HFF-Myc (cell line): ENCODE data around the gene SGSM1.
A peak's percentile ranks its signal among the peaks of the same experiment; 100 is the strongest.

Experiments used
- DNase-seq: peaks from one replicate; pipeline ENCODE4 v3.0.0-alpha.2; 2011; ENCODE audit warnings: low read depth; ENCODE audit errors: extremely low read depth
- H3K4me3 ChIP-seq: replicated peaks from 2 replicates; pipeline ENCODE4 v1.5.1; 2011; ENCODE audit warnings: low read depth, mild to moderate bottlenecking, control low read depth, low read length
- TF ChIP-seq, protein P1 (sequence below): IDR thresholded peaks from 2 replicates; pipeline ENCODE4 v1.5.1; 2012; ENCODE audit warnings: mild to moderate bottlenecking, low read depth, low read length, control low read depth; ENCODE audit errors: missing control alignments

Gene SGSM1

DNA sequence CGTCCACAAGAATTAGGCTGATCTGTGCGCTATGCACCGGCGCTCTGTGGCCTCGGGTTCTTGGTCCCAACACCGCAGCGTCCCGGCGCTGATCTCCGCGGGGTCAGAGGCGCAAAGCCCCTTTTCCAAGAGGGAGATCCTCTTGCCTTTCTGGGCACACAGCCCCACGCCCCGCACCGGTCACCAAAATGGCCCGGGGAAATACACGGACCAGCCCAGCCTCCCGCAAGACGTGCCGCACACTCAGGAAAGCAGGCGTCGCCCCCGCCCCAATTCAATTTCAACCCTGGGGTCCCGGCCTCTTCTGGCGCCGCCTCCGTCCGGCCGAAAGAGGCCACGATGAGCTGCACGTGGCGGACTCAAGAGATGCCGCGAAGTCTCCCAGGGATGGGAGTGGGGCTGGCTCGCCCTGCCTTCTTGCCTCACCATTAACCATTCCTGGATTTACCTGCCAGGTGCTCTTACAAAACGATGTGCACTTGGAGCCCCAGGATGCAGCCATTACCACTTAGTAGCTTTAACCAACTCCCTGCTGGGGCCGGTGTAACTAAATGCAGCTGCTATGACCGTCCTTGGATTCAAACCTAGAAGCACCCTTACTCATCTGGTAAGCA lies 42.0 kb upstream of the SGSM1 start:
- no peak for DNase-seq
- TF ChIP-seq, protein P1, sequence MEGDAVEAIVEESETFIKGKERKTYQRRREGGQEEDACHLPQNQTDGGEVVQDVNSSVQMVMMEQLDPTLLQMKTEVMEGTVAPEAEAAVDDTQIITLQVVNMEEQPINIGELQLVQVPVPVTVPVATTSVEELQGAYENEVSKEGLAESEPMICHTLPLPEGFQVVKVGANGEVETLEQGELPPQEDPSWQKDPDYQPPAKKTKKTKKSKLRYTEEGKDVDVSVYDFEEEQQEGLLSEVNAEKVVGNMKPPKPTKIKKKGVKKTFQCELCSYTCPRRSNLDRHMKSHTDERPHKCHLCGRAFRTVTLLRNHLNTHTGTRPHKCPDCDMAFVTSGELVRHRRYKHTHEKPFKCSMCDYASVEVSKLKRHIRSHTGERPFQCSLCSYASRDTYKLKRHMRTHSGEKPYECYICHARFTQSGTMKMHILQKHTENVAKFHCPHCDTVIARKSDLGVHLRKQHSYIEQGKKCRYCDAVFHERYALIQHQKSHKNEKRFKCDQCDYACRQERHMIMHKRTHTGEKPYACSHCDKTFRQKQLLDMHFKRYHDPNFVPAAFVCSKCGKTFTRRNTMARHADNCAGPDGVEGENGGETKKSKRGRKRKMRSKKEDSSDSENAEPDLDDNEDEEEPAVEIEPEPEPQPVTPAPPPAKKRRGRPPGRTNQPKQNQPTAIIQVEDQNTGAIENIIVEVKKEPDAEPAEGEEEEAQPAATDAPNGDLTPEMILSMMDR, result no peak
- H3K4me3 ChIP-seq, result no peak overlapping the region

DNA sequence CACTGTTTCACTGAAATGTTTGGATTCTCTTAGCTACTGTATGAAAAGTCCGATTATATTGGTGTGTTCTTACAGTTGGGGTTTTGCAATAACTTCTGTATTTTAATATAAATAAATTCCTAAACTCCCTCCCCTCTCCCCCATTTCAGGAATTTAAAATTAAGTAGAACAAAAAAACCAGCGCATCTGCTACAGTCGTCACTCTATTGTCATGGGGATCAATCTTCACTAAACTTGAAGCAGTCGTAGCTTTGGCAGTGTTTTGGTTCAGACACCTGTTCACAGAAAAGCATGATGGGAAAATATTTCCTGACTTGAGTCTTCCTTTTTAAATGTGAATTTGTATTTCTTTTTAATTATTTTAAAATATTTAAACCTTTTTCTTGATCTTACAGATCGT lies 40.8 kb upstream of the SGSM1 start:
- H3K4me3 ChIP-seq, result no peak overlapping the region
- TF ChIP-seq, protein P1, result no peak
- no peak for DNase-seq

DNA sequence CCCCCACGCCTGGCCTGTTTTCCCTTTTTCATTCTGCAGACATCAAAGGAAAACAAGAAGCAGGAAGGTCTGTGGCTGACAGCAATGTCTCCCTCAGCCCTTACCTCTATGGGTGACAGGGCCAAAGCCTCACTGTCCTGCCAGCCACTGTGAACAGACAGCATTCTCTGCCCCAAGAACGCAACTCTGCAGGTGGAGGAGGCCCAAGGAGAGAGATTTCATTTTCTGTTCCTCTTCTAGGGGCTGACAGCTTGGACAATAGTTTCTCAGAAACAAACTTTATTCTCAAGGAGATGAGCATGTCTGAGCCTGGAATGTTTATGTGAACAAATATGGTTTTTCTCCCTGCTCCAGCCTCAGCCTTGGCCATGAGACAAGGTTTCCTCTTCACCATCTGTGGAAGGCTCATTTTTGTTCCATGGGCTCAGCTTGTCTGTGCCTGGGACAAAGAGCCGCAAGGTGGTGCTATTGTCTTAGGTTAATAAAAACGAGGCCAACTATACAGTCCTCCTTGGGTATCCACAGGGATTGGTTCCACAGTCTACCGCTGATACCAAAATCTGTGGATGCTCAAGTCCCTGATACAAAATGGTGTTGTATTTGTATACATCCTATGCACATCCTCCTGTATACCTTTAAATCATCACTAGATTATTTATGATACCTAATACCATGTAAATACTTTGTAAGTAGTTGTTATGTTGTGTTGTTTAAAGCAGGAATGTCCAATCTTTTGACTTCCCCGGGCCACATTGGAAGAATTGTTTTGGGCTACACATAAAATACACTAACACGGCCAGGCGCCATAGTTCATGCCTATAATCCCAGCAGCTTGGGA lies 37.3 kb upstream of the SGSM1 start:
- DNase-seq, result peak; percentile 26
- no peak overlapping the region for H3K4me3 ChIP-seq
- TF ChIP-seq, protein P1, result peak; percentile 80

DNA sequence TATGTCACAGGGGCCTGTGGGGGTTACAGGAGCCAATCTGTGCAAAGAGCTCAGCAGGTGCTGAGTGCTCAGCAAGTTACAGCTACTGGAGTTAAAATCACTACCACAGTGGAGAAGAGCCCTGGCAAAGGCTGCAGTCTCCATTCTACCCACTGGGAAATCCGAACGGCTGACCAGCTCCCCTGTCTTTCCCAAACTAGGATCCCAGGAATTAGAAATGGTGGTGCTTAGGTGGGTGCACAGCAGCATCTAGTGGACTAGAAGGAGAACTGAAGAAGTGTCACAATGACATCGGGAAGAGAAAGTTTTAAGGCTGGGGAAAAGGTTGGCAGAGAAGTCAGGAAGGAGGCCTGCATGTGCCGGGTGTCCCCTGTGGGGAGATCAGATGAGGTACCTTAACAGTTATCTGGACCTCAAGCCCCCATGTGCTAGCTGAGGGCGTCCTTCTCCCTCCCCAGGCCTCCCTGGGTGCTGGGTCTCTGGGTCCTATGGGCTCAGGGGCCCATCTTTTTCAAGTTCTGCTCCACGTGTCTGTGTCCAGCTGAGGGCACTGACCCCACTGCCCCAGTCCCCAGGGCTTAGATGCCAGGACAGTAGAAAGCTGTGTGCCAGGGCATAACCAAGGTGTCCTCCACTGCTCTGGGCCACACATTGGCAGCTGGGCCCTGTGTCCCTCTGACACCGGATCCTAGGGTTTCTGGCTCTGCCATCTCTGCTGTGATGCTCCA lies 33.4 kb upstream of the SGSM1 start:
- no peak overlapping the region for H3K4me3 ChIP-seq
- TF ChIP-seq, protein P1, result peak; percentile 59
- peak; percentile 19 for DNase-seq

DNA sequence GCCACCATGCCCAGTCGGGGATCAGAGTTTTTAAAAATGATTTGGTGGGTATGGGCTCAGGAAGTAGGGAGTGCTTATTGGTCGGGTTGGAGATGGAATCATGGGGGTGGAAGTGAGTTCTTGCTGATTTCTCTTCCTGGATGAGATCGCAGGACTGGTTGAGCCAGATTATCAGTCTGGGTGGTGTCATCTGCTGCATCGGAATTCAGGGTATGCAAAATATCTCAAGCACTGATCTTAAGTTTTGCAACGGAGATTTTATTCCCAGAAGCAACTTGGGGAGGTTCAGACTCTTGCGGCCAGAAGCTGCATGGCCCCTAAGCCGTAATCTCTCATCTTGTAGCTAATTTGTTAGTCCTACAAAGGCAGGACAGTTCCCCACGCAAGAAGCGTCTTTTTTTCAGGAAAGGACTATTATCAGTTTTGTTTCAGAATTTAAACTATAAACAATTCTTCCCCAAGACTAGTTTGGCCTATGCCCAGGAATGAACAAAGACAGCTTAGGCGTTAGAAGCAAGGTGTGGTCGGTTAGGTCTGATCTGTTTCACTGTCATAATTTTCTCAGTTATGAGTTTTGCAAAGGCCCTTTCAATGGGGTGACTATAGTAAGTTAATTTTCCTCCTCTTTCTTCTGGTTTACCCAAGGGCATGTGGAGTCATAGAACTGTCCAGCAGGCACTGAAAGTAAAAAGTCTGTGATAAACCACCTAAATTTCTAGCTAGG lies 30.1 kb upstream of the SGSM1 start:
- TF ChIP-seq, protein P1, result no peak
- H3K4me3 ChIP-seq, result no peak overlapping the region
- DNase-seq, result no peak

DNA sequence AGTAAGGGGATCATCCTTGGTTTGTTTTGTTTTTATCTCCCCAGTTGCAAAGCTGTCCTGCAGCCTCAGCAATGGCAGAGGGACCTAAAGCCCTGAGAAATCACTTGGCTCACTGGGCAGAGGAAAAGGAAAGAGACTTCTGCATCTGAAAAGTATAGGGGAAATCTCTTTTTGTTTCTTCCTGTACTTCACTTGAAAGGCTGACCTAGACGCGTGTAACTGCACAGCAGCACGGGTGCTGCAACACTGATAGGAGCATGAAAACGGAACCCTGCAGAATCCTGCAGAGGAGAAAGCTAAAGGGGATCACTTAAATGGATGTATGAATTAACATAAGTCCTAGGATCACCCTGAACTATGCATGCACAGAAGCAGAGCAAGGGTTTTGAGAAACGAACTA lies 29.5 kb upstream of the SGSM1 start:
- H3K4me3 ChIP-seq, result no peak overlapping the region
- TF ChIP-seq, protein P1, result no peak
- no peak for DNase-seq
